Measurements from ENCODE around the gene CHCHD3.

- TF ChIP-seq CTCF (IDR thresholded peaks at IDR 0.05; ENCODE audit: low read depth, low read length) (no peak), EZH2phosphoT487 (IDR thresholded peaks at IDR 0.05; ENCODE audit: low read depth) (no peak)
Measured at GRCh38 chr7:132773527-132773956, 308.3 kb downstream of the CHCHD3 start.
